Left ventricle myocardium inferior (tissue), 1 donor: ENCODE data around the gene SORCS2. TPM values are rescaled to one million over a fixed set of nuclear protein-coding genes. Genes with fewer than 3 reads are reported as not detected.
A peak's percentile ranks its signal among the peaks of the same experiment; 100 is the strongest.

Source experiments
- DNase-seq: peaks from one replicate; pipeline ENCODE4 v3.0.0-alpha.2; 2020
- H3K27ac ChIP-seq: fragments of 200-600 bp; replicated peaks from 2 replicates; pipeline ENCODE4 v1.8.0; 2021
- H3K27me3 ChIP-seq: fragments of 200-600 bp; 2 replicates; pipeline ENCODE4 v1.8.0; 2021; ENCODE audit warnings: low read depth
- H3K36me3 ChIP-seq: fragments of 200-600 bp; 2 replicates; pipeline ENCODE4 v1.8.0; 2021
- H3K4me1 ChIP-seq: fragments of 200-600 bp; 2 replicates; pipeline ENCODE4 v1.8.0; 2021
- H3K4me3 ChIP-seq: fragments of 200-600 bp; 2 replicates; pipeline ENCODE4 v1.8.0; 2021; ENCODE audit warnings: mild to moderate bottlenecking, moderate library complexity
- H3K9me3 ChIP-seq: fragments of 200-600 bp; replicated peaks from 2 replicates; pipeline ENCODE4 v1.8.0; 2021
- CTCF ChIP-seq: fragments of 200-600 bp; IDR thresholded peaks from 2 replicates; pipeline ENCODE4 v1.8.0; 2021; ENCODE audit warnings: antibody characterized with exemption, mild to moderate bottlenecking, borderline replicate concordance
- intact Hi-C: fragments of 100-400 bp; cut with micrococcal nuclease; formaldehyde crosslinking; loops from one replicate; pipeline ENCODE4 v1.11.0; 2022
- total RNA-seq: library from RNA; stranded (reverse); fragmentation: NEBNext Ultra II Directional; extraction: Animal tissue kit (Norgen Biotek cat#: 25700); gene quantifications from one replicate; pipeline ENCODE4 v1.2.1, GENCODE V29; 2021
- donor health status: DM: no; HTN: yes; CAD: no; lungs with severe emphysema.

SORCS2 gene
- total RNA-seq, 1 donor from 2014 or later = 1.2 TPM

GRCh38 chr4:7295911-7296660, 103.7 kb downstream of the SORCS2 start:
- Histone ChIP-seq H3K4me1 (peaks cover 19% of the 10 kb centered on the region), H3K27ac (peak overlapping the region; percentile 11), H3K36me3 (no peaks in the 10 kb centered on the region), H3K27me3 (peaks cover 14% of the 10 kb centered on the region), H3K9me3 (no peaks in the 10 kb centered on the region), H3K4me3 (peak overlapping the region; percentile 36)
- peak; percentile 71 for TF ChIP-seq CTCF
- DNase-seq = peak; percentile 31
- intact Hi-C loops = loop anchor here (5.0 kb wide), 1 partner anchor 104 kb away; the partner anchor contains the start of gene SORCS2

GRCh38 chr4:7296661-7297335, 104.5 kb downstream of the SORCS2 start:
- H3K27me3 ChIP-seq = peaks cover 14% of the 10 kb centered on the region
- intact Hi-C loops = loop anchor here (5.0 kb wide), 1 partner anchor 104 kb away; the partner anchor contains the start of gene SORCS2
- H3K4me1 ChIP-seq = peaks cover 12% of the 10 kb centered on the region
- DNase-seq = no peak
- no peak for TF ChIP-seq CTCF
- H3K9me3 ChIP-seq = no peaks in the 10 kb centered on the region
- H3K36me3 ChIP-seq = no peaks in the 10 kb centered on the region
- H3K27ac ChIP-seq = no peak overlapping the region
- H3K4me3 ChIP-seq = no peak overlapping the region

GRCh38 chr4:7297374-7297773, 105.0 kb downstream of the SORCS2 start:
- no peak overlapping the region for H3K27ac ChIP-seq
- DNase-seq = no peak
- H3K36me3 ChIP-seq = no peaks in the 10 kb centered on the region
- H3K4me1 ChIP-seq = peaks cover 8% of the 10 kb centered on the region
- no peaks in the 10 kb centered on the region for H3K9me3 ChIP-seq
- intact Hi-C loops = loop anchor here (5.0 kb wide), 1 partner anchor 105 kb away; the partner anchor contains the start of gene SORCS2
- H3K4me3 ChIP-seq = no peak overlapping the region
- peaks cover 14% of the 10 kb centered on the region for H3K27me3 ChIP-seq
- TF ChIP-seq CTCF = no peak

- intact Hi-C loops = loop anchor here (5.0 kb wide), 1 partner anchor 106 kb away; the partner anchor contains the start of gene SORCS2
- Histone ChIP-seq H3K4me1 (peaks cover 8% of the 10 kb centered on the region), H3K9me3 (no peaks in the 10 kb centered on the region), H3K36me3 (no peaks in the 10 kb centered on the region), H3K27me3 (peaks cover 14% of the 10 kb centered on the region), H3K4me3 (no peak overlapping the region), H3K27ac (no peak overlapping the region)
- TF ChIP-seq CTCF = no peak
- no peak for DNase-seq
Observed at GRCh38 chr4:7297881-7298280, 105.5 kb downstream of the SORCS2 start.

GRCh38 chr4:7298619-7299009, 106.3 kb downstream of the SORCS2 start:
- H3K27me3 ChIP-seq = peaks cover 14% of the 10 kb centered on the region
- H3K27ac ChIP-seq = no peak overlapping the region
- no peak overlapping the region for H3K4me3 ChIP-seq
- no peak for DNase-seq
- no peaks in the 10 kb centered on the region for H3K9me3 ChIP-seq
- TF ChIP-seq CTCF = no peak
- peaks cover 8% of the 10 kb centered on the region for H3K4me1 ChIP-seq
- H3K36me3 ChIP-seq = no peaks in the 10 kb centered on the region
- intact Hi-C loops = loop anchor here (5.0 kb wide), 1 partner anchor 106 kb away; the partner anchor contains the start of gene SORCS2
